ENCODE data around the gene CDH26.

DNA sequence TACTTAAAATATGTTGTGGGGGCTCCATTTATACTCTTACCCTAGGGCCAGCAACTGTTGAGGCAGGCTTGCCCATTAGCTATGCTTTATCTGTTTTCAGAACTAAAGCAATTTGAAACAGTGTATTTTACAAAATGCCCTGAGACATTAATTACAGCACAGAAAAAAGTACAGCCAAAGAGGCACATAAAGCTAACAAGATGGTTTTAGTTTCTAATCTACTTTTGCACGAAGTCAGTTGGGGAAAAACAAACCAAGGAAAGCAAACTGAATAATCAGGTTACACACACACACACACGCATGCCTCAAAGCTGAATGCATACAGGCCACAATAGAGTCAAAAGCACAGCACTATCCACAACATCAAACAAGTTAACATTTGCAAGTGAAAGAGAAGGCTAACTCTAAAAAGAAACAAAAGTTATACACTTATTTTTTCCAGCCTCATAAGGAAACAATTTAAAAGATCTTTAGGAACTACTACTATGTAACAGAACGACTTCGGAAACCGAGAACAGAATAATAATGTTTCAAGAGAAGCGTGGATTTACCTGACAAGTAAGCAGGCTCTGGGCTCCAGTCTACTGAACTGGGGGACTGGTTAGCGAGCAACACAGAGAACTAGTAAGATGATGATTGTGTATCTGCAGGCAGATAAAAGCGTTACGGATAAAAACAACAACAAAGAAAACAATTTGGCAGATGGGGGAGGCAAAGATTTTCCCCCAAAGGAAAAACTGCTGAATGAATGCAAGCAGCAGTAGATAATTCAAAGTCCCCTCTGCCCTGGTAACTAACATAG, 26.5 kb upstream of the CDH26 start:
- TF ChIP-seq, protein P1, sequence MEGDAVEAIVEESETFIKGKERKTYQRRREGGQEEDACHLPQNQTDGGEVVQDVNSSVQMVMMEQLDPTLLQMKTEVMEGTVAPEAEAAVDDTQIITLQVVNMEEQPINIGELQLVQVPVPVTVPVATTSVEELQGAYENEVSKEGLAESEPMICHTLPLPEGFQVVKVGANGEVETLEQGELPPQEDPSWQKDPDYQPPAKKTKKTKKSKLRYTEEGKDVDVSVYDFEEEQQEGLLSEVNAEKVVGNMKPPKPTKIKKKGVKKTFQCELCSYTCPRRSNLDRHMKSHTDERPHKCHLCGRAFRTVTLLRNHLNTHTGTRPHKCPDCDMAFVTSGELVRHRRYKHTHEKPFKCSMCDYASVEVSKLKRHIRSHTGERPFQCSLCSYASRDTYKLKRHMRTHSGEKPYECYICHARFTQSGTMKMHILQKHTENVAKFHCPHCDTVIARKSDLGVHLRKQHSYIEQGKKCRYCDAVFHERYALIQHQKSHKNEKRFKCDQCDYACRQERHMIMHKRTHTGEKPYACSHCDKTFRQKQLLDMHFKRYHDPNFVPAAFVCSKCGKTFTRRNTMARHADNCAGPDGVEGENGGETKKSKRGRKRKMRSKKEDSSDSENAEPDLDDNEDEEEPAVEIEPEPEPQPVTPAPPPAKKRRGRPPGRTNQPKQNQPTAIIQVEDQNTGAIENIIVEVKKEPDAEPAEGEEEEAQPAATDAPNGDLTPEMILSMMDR (IDR thresholded peaks at IDR 0.05; ENCODE audit: borderline replicate concordance, extremely low read depth, low read length, poor library complexity, severe bottlenecking): no peak
- TF ChIP-seq EZH2 (IDR thresholded peaks at IDR 0.05; ENCODE audit: borderline replicate concordance, low read depth, low read length, severe bottlenecking): no peak

Data from DND-41 (cell line).